ENCODE measurements around the gene PML.

Gene PML

GRCh38 chr15:73948982-73949381, 45.5 kb upstream of the PML start:
- no peak for DNase-seq (ENCODE audit: low read depth)
- no peak overlapping the region for H3K4me3 ChIP-seq (ENCODE audit: control insufficient read depth, low read depth, low read length)
- TF ChIP-seq, protein P1, sequence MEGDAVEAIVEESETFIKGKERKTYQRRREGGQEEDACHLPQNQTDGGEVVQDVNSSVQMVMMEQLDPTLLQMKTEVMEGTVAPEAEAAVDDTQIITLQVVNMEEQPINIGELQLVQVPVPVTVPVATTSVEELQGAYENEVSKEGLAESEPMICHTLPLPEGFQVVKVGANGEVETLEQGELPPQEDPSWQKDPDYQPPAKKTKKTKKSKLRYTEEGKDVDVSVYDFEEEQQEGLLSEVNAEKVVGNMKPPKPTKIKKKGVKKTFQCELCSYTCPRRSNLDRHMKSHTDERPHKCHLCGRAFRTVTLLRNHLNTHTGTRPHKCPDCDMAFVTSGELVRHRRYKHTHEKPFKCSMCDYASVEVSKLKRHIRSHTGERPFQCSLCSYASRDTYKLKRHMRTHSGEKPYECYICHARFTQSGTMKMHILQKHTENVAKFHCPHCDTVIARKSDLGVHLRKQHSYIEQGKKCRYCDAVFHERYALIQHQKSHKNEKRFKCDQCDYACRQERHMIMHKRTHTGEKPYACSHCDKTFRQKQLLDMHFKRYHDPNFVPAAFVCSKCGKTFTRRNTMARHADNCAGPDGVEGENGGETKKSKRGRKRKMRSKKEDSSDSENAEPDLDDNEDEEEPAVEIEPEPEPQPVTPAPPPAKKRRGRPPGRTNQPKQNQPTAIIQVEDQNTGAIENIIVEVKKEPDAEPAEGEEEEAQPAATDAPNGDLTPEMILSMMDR (conservative IDR thresholded peaks at IDR 0.05; ENCODE audit: control insufficient read depth, insufficient read depth, low read depth, low read length), result no peak

GRCh38 chr15:73949496-73949895, 45.0 kb upstream of the PML start:
- H3K4me3 ChIP-seq (ENCODE audit: control insufficient read depth, low read depth, low read length), result no peak overlapping the region
- TF ChIP-seq, protein P1 (conservative IDR thresholded peaks at IDR 0.05; ENCODE audit: control insufficient read depth, insufficient read depth, low read depth, low read length), result no peak
- no peak for DNase-seq (ENCODE audit: low read depth)

DNA sequence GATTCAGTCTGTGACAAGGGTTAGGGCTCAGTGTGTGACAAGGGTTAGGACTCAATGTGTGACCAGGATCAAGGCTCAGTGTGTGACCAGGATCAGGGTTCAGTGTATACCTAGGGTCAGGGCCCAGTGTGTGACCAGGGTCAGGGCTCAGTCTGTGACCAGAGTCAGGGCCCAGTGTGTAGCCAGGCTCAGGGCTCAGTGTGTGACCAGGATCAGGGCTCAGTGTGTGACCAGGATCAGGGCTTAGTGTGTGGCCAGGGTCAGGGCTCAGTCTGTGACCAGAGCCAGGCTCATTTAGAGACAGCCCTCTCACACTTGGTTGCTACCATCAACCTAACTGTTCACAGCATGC, 44.1 kb upstream of the PML start:
- TF ChIP-seq, protein P1 (conservative IDR thresholded peaks at IDR 0.05; ENCODE audit: control insufficient read depth, insufficient read depth, low read depth, low read length), result no peak
- no peak for DNase-seq (ENCODE audit: low read depth)
- no peak overlapping the region for H3K4me3 ChIP-seq (ENCODE audit: control insufficient read depth, low read depth, low read length)

DNA sequence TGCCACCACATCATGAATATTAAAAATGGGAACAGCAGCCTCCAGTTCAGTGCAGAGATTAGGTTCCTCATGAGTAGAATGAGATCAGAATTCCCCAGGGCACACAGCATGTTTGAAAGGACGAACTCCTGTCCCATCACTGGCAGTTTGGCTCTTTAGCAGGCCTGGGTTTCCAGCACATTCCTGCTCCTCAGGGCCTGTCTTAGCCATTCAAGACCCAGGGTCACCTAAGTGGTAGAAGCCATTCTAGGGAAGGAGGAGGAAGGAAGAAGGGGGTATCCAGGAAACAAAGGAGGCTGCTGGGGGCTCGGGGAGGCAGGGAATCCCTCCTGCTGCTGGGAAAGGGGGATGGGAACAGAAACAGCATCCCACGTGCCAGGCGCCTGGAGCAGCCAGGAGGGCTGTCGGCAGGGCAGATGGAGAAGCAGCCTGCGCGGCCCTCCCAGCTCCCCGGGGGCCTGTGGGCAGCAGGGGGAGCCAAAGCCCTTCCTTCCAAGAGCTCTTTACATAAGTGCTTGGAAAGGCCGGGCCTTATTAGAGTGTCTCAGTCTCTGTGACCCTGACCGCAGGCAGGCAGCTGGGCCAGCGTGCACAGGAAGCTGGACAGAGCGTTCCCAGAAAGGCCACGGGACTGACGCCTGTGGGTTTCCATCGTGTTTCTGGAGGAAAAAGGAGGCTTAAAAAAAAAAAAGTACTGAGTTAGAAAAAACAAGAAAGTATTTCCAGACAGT, 43.5 kb upstream of the PML start:
- TF ChIP-seq, protein P1 (conservative IDR thresholded peaks at IDR 0.05; ENCODE audit: control insufficient read depth, insufficient read depth, low read depth, low read length), result peak; percentile 64

DNA sequence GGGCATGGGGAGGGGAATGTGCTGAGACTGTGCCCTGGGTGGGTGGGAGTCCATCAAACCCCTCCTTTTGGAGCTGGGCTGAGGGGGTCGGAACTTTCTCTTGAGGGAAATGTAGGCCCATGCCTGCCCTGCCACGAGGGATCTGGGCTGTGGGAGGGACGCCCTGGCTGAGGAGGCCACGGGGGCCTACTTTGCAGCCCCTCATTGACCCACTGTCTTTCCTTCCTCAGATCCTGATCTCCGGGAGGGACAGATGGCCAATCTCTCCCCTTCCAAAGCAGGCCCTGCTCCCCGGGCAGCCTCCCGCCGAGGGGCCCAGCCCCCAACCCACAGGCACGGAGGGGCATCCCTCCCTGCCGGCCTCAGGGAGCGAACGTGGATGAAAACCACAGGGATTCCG, 42.9 kb upstream of the PML start:
- DNase-seq (ENCODE audit: low read depth), result no peak
- TF ChIP-seq, protein P1 (conservative IDR thresholded peaks at IDR 0.05; ENCODE audit: control insufficient read depth, insufficient read depth, low read depth, low read length), result no peak
- H3K4me3 ChIP-seq (ENCODE audit: control insufficient read depth, low read depth, low read length), result no peak overlapping the region

More for the DNA sequence above, 43.5 kb upstream of the PML start:
- DNase-seq (ENCODE audit: low read depth), result peak; percentile 98
- no peak overlapping the region for H3K4me3 ChIP-seq (ENCODE audit: control insufficient read depth, low read depth, low read length)

DNA sequence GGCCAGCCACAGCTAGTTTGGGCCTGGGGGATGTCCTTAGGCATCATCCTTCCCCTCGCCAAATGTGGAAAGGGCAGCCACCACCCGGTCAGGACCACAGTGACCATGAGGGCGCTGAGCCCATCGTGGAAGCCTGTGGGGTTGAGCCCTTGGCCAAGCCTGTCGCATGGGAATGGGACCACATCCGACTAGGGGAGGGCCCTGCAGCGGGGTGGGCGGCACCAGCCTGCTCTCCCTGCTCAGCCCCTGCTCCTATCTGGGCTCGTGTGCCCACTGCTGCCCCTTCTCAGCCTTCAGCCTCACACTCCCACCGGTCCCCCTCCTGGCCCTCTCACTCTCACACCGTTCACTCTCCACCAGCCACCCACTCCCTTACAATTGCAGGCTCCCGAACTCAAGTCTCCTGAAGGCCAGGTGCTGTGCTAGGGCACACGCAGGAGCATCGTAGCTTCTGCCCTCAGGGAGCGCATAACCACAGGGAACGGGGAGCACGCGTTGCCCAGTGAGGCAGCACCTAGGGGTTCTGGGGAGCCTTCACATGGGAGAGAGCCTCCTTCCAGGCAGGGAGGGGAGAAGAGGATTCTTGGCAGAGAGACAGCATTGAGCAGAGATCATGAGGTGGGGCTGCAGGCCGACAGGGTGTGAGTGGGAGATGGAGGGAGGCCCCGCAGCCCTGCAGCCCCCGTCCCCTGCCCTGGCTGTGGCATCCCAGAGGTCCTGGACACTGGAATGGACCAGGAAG, 42.2 kb upstream of the PML start:
- H3K4me3 ChIP-seq (ENCODE audit: control insufficient read depth, low read depth, low read length), result no peak overlapping the region
- TF ChIP-seq, protein P1 (conservative IDR thresholded peaks at IDR 0.05; ENCODE audit: control insufficient read depth, insufficient read depth, low read depth, low read length), result no peak
- no peak for DNase-seq (ENCODE audit: low read depth)

All from fibroblast of mammary gland (primary cell).